ENCODE data around the gene FBRSL1.

FBRSL1 gene

GRCh38 chr12:132554845-132555630 lies 65.1 kb downstream of the FBRSL1 start:
- DNase-seq = no peak

DNA sequence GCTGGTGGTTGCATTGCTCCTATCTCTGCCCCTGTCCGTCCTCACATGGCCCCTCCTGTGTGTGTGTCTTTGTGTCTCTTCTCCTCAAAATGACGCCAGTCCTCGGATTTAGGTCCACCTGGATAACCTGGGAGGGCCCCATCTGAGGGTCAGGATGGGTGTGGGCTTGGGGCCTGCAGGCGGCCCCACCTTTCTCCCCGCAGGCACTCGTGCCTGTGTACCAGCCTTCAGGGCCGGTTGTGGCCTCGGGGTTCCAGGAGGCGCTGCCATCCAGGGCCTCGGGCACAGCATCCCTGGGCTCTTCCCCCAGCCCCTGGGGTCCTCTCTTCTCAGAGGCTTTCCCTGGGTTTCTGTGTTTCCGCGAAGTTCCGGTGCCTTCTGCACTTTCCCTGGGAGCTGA lies 65.7 kb downstream of the FBRSL1 start:
- DNase-seq = no peak

- DNase-seq = no peak
Measured at GRCh38 chr12:132556216-132556615, 66.3 kb downstream of the FBRSL1 start.

DNA sequence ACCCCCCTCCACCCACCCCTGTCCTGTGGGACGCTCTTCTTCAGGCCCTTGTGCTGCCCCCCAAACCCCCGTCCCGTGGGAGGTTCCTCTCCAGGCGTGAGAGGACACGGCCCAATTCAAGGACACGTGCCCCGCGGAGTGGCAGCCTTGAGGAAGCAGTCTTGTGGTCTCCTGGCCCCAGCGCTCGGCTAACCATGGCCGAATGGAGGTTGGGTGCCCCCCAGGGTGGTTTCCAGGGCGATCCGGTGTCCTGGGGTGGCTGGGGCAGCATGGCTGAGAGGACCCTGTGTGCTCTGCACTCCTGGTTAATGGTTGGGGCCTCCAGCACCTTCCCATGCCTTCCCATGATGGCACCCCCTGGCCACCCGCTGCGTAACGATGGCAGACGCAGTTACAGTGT lies 66.8 kb downstream of the FBRSL1 start:
- DNase-seq = no peak

- no peak for DNase-seq
Measured at GRCh38 chr12:132557291-132558015, 67.5 kb downstream of the FBRSL1 start.

GRCh38 chr12:132558042-132558856 lies 68.3 kb downstream of the FBRSL1 start:
- no peak for DNase-seq

- no peak for DNase-seq
Measured at GRCh38 chr12:132558861-132559623, 69.1 kb downstream of the FBRSL1 start.

DNA sequence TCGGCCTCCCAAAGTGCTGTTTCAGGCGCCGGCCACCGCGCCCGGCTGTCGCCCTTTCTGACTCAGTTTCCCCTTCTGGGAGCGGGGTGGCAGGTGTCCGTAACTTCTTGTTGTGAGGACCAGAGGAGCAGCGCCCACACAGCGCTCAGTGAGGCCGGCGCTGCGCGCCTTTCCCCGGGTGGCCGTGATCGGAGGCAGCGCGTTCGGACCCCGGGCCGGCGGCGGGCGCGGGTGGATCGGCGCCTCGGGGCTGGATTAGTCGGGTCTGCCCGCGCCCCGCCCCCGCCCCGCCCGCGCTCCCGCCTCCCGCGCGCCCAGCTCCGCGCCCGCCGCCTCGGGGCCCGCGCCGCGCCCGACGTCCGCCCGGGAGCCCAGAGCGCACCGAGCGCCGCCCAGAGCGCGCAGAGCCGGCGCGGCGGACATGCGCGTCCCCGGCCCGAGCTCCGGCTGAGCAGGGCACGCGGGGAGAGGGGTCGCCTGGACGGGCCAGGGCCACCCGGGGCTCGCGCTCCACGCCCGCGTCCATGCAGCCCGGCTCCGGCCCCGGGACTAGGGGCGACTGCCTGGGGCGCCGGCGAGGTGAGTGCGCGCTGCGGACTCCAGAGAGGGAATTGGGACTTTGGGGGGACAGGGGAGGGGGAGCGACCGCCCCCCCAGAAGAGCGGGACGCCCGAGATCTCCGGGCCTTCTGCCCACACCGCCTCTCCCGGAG lies 69.9 kb downstream of the FBRSL1 start:
- DNase-seq = peak in 17 of 56 donors; percentile 7 to 63 (median 28)

- DNase-seq = no peak
Measured at GRCh38 chr12:132560364-132560613, 70.3 kb downstream of the FBRSL1 start.

- DNase-seq = peak in 7 of 56 donors; percentile 3 to 57 (median 23)
Measured at GRCh38 chr12:132560614-132561426, 70.9 kb downstream of the FBRSL1 start.
